Peyer's patch (tissue), 4 donors: ENCODE results near the gene ABCA2. TPM values are rescaled to one million over a fixed set of nuclear protein-coding genes. Genes with fewer than 3 reads are reported as not detected.
A peak's percentile ranks its signal among the peaks of the same experiment; 100 is the strongest.

Experiments
- DNase-seq, 3 donors: peaks; one replicate each; pipeline ENCODE4 v3.0.0-alpha.2; 2017 to 2019
- H3K27ac ChIP-seq, 4 donors: fragments of 200-600 bp; sonication (generic); one replicate each; pipeline ENCODE4 v1.5.1; 2016 to 2019
- H3K27me3 ChIP-seq, 2 donors: fragments of 200-600 bp; sonication (generic); one replicate each; pipeline ENCODE4 v1.5.1; 2019
- H3K36me3 ChIP-seq, 3 donors: fragments of 200-600 bp; sonication (generic); one replicate each; pipeline ENCODE4 v1.5.1; 2016 to 2019
- H3K4me1 ChIP-seq, 4 donors: fragments of 200-600 bp; sonication (generic); one replicate each; pipeline ENCODE4 v1.5.1; 2016 to 2019
- H3K4me3 ChIP-seq, 4 donors: fragments of 200-600 bp; sonication (generic); 1 replicate in 3 of 4; 2 replicates in 1 of 4; pipeline ENCODE4 v1.5.1; 2016 to 2019; ENCODE audit warnings: mild to moderate bottlenecking in 1 of 4
- H3K9me3 ChIP-seq, 4 donors: fragments of 200-600 bp; sonication (generic); one replicate each; pipeline ENCODE4 v1.5.1; 2016 to 2019; ENCODE audit warnings: mild to moderate bottlenecking in 1 of 4
- CTCF ChIP-seq, 6 experiments: fragments of 450-650 bp in 4 of 6; fragments of 200-600 bp in 2 of 6; sonication (generic) in 1 of 6; IDR thresholded peaks; one replicate each; pipeline ENCODE4 v1.5.1; 2017 to 2019; ENCODE audit warnings: antibody characterized with exemption in 6 of 6, mild to moderate bottlenecking in 3 of 6, moderate library complexity in 1 of 6
- POLR2A ChIP-seq, 2 donors: fragments of 450-650 bp; IDR thresholded peaks; one replicate each; pipeline ENCODE4 v1.5.1; 2017; ENCODE audit warnings: antibody characterized with exemption in 2 of 2, mild to moderate bottlenecking in 2 of 2, moderate library complexity in 2 of 2
- total RNA-seq, 4 donors: library from RNA; depleted of rRNA; stranded (reverse); fragments of >200 nt; gene quantifications; one replicate each; pipeline ENCODE4 v1.1.0, GENCODE V29; 2016

The ABCA2 gene
- total RNA-seq, 4 donors from 2014 or later: 46.4 to 69.0 (median 49.0) TPM

- no peak for DNase-seq
- TF ChIP-seq CTCF (IDR thresholded peaks at IDR 0.05) (no peak), POLR2A (IDR thresholded peaks at IDR 0.05) (no peak)
- peak overlapping the region in 1 of 4 donors; percentile 6 for H3K4me3 ChIP-seq
- no peak overlapping the region for H3K27ac ChIP-seq
- H3K4me1 ChIP-seq: peaks cover 0 to 11% (median 0%) of the 10 kb centered on the region in 4 donors
- no peaks in the 10 kb centered on the region for H3K36me3 ChIP-seq
- peaks cover 0 to 18% of the 10 kb centered on the region in 2 donors for H3K27me3 ChIP-seq
- no peaks in the 10 kb centered on the region for H3K9me3 ChIP-seq
Observed at GRCh38 chr9:136985027-136985602, 42.9 kb downstream of the ABCA2 start.

DNA sequence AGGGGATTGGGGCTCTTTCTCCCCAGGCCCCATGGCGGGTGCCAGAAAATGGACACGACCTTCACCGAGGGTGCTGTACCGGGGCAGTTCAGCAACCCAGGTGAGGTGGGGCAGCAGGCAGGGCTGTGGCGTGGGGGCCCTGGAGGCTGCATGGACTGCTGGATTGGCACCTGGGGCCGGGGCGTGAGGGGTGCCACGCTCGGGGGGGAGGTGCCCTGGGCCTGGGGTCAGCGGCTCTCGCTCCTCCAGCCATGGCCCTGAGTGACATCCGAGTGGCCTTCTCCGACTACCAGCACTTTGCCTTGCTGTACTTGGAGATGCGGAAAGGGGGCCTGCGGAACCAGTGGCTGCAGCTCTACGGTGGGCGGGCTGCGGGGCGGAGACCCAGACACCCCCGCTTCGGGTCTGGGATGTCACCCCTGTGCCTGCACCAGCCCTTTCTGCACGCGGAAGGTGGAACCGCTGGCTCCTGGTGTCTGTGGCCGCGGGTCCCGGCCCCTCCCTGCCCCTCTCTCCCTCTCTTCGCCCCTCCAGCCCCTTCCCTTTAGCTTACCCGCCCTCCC lies 43.5 kb downstream of the ABCA2 start:
- DNase-seq: no peak
- H3K36me3 ChIP-seq: no peaks in the 10 kb centered on the region
- no peak overlapping the region for H3K27ac ChIP-seq
- H3K27me3 ChIP-seq: peaks cover 0 to 18% of the 10 kb centered on the region in 2 donors
- TF ChIP-seq POLR2A (IDR thresholded peaks at IDR 0.05) (no peak), CTCF (IDR thresholded peaks at IDR 0.05) (no peak)
- no peaks in the 10 kb centered on the region for H3K9me3 ChIP-seq
- H3K4me3 ChIP-seq: peak overlapping the region in 1 of 4 donors; percentile 6
- H3K4me1 ChIP-seq: peaks cover 0 to 11% (median 0%) of the 10 kb centered on the region in 4 donors

GRCh38 chr9:136983656-136984314 lies 44.3 kb downstream of the ABCA2 start:
- no peak for TF ChIP-seq POLR2A (IDR thresholded peaks at IDR 0.05)
- no peak for TF ChIP-seq CTCF (IDR thresholded peaks at IDR 0.05)
- H3K27me3 ChIP-seq: peaks cover 0 to 18% of the 10 kb centered on the region in 2 donors
- no peaks in the 10 kb centered on the region for H3K9me3 ChIP-seq
- no peak overlapping the region for H3K27ac ChIP-seq
- H3K36me3 ChIP-seq: no peaks in the 10 kb centered on the region
- DNase-seq: no peak
- peaks cover 0 to 11% (median 0%) of the 10 kb centered on the region in 4 donors for H3K4me1 ChIP-seq
- H3K4me3 ChIP-seq: no peak overlapping the region

DNA sequence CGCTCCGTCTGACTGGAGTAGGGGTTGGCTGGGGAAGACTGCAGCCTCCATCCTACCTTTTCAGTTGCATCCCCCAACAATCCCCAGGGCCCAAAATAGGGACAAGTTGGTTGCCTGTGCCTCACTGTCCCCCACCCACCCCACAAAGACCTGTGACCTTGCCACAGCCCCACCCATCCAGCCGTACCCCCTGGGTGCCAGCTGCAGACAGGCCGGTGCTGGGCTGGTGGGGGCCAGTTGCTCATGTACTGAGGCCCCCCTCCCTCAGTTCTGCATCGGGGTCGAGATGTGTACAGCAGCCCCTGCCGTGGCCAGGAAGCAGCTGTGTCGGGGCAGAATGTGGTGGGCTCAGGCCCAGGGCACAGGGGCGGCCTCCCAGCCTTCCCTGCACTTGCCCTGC lies 44.9 kb downstream of the ABCA2 start:
- H3K4me3 ChIP-seq: no peak overlapping the region
- no peak for DNase-seq
- H3K36me3 ChIP-seq: no peaks in the 10 kb centered on the region
- no peaks in the 10 kb centered on the region for H3K9me3 ChIP-seq
- H3K4me1 ChIP-seq: peaks cover 0 to 13% (median 0%) of the 10 kb centered on the region in 4 donors
- no peak for TF ChIP-seq CTCF (IDR thresholded peaks at IDR 0.05)
- no peak for TF ChIP-seq POLR2A (IDR thresholded peaks at IDR 0.05)
- peaks cover 0 to 18% of the 10 kb centered on the region in 2 donors for H3K27me3 ChIP-seq
- no peak overlapping the region for H3K27ac ChIP-seq

DNA sequence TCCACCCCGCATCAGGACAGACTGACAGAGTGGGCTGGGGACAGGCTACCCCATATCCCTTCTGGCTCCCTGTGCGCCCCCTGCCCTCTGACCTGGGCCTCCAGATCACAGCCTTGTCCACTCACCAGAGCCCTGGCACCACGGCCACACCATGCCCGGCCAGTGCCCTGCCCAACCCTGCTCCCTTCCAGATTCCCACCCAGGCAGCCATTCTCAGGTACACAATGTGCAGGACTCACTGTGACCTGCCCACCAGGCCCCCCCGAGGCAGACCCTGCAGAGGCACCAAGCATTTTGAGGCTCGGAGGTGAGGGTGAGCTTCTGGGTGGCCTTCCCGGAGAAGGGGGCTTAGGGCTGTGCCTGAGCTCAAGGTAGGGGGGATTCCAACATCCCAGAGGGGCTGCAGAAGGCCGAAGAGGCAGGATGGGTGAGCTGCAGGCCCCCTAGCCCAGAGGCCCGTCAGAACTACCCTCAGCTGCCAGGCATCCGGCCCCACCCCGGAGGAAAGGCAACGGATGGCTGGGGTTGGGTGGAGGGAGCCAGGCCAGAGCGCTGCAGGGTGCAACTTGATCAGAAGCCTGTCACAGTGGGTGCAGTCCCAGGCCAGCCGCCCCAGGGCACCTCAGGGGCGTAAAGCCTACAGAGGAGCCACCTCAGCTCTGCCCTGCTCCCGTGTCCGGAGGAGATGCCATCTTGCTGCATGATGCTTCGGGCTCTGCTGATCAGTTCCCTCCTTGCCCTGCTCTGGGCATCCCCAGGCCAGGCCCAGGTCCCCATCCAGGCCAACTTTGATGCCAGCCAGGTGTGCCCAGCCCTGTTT lies 45.6 kb downstream of the ABCA2 start, which contains the start of gene LCNL1:
LCNL1 (plus strand) TSS at position 762 of the 820 bp plus-strand sequence. CDS start 594 bp downstream, outside the sequence.
- Histone ChIP-seq H3K4me3 (no peak within 1 kb of the TSS), H3K4me1 (peaks cover 0 to 19% (median 2%) of the 10 kb centered on the region in 4 donors), H3K27ac (no peak within 1 kb of the TSS), H3K9me3 (no peaks in the 10 kb centered on the region), H3K36me3 (no peaks in the 10 kb centered on the region), H3K27me3 (peaks cover 0 to 18% of the 10 kb centered on the region in 2 donors)
- TF ChIP-seq CTCF (IDR thresholded peaks at IDR 0.05): no peak
- no peak for TF ChIP-seq POLR2A (IDR thresholded peaks at IDR 0.05)
- no peak for DNase-seq
